DND-41 (cell line): ENCODE data around the gene RANBP17.

Source experiments
- EZH2 ChIP-seq: IDR thresholded peaks from 3 replicates; pipeline ENCODE4 v1.6.1; 2012; ENCODE audit warnings: borderline replicate concordance, low read depth, mild to moderate bottlenecking, moderate library complexity, low read length, inconsistent platforms; ENCODE audit not compliant: severe bottlenecking
- TF ChIP-seq, protein P1 (sequence below): IDR thresholded peaks from 2 replicates; pipeline ENCODE4 v1.5.1; 2012; ENCODE audit warnings: borderline replicate concordance, low read length, moderate library complexity, mild to moderate bottlenecking; ENCODE audit not compliant: poor library complexity, severe bottlenecking; ENCODE audit errors: extremely low read depth

- TF ChIP-seq, protein P1, sequence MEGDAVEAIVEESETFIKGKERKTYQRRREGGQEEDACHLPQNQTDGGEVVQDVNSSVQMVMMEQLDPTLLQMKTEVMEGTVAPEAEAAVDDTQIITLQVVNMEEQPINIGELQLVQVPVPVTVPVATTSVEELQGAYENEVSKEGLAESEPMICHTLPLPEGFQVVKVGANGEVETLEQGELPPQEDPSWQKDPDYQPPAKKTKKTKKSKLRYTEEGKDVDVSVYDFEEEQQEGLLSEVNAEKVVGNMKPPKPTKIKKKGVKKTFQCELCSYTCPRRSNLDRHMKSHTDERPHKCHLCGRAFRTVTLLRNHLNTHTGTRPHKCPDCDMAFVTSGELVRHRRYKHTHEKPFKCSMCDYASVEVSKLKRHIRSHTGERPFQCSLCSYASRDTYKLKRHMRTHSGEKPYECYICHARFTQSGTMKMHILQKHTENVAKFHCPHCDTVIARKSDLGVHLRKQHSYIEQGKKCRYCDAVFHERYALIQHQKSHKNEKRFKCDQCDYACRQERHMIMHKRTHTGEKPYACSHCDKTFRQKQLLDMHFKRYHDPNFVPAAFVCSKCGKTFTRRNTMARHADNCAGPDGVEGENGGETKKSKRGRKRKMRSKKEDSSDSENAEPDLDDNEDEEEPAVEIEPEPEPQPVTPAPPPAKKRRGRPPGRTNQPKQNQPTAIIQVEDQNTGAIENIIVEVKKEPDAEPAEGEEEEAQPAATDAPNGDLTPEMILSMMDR = no peak
- TF ChIP-seq EZH2 = no peak
Observed at GRCh38 chr5:171236651-171237050, 374.8 kb downstream of the RANBP17 start.
